ENCODE results near the gene EEIG1. TPM values are rescaled to one million over a fixed set of nuclear protein-coding genes. Genes with fewer than 3 reads are reported as not detected.

The EEIG1 gene
- total and polyA plus RNA-seq, 2 experiments from 2014 or later = 11.2 to 22.4 TPM

DNA sequence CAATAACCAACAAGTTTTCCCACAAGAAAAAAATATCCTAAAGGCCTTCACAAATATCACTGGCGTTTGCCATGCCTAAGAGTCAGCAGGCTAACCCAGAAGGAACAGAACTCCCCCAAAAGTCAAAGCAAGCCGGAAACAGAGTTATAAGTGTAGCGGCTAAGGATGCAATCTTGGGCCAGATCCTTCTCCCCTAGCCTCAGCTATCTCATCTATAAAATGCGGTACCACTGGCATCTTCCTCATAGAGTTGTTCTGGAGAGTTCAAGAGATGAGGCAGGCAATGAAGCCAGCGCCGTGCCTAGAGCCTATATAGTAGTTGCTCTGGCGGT, 43.8 kb downstream of the EEIG1 start (continued):
- TF ChIP-seq ZNF331 (CRISPR knock-in tag; IDR thresholded peaks at IDR 0.05; ENCODE audit: low read depth) (no peak), EZH2 (IDR thresholded peaks at IDR 0.05; ENCODE audit: low read depth, unreplicated experiment) (no peak), STAT1 (IDR thresholded peaks at IDR 0.05; ENCODE audit: unreplicated experiment) (no peak), ZNF114 (CRISPR knock-in tag; IDR thresholded peaks at IDR 0.05) (no peak)
- TF ChIP-seq, protein P1, sequence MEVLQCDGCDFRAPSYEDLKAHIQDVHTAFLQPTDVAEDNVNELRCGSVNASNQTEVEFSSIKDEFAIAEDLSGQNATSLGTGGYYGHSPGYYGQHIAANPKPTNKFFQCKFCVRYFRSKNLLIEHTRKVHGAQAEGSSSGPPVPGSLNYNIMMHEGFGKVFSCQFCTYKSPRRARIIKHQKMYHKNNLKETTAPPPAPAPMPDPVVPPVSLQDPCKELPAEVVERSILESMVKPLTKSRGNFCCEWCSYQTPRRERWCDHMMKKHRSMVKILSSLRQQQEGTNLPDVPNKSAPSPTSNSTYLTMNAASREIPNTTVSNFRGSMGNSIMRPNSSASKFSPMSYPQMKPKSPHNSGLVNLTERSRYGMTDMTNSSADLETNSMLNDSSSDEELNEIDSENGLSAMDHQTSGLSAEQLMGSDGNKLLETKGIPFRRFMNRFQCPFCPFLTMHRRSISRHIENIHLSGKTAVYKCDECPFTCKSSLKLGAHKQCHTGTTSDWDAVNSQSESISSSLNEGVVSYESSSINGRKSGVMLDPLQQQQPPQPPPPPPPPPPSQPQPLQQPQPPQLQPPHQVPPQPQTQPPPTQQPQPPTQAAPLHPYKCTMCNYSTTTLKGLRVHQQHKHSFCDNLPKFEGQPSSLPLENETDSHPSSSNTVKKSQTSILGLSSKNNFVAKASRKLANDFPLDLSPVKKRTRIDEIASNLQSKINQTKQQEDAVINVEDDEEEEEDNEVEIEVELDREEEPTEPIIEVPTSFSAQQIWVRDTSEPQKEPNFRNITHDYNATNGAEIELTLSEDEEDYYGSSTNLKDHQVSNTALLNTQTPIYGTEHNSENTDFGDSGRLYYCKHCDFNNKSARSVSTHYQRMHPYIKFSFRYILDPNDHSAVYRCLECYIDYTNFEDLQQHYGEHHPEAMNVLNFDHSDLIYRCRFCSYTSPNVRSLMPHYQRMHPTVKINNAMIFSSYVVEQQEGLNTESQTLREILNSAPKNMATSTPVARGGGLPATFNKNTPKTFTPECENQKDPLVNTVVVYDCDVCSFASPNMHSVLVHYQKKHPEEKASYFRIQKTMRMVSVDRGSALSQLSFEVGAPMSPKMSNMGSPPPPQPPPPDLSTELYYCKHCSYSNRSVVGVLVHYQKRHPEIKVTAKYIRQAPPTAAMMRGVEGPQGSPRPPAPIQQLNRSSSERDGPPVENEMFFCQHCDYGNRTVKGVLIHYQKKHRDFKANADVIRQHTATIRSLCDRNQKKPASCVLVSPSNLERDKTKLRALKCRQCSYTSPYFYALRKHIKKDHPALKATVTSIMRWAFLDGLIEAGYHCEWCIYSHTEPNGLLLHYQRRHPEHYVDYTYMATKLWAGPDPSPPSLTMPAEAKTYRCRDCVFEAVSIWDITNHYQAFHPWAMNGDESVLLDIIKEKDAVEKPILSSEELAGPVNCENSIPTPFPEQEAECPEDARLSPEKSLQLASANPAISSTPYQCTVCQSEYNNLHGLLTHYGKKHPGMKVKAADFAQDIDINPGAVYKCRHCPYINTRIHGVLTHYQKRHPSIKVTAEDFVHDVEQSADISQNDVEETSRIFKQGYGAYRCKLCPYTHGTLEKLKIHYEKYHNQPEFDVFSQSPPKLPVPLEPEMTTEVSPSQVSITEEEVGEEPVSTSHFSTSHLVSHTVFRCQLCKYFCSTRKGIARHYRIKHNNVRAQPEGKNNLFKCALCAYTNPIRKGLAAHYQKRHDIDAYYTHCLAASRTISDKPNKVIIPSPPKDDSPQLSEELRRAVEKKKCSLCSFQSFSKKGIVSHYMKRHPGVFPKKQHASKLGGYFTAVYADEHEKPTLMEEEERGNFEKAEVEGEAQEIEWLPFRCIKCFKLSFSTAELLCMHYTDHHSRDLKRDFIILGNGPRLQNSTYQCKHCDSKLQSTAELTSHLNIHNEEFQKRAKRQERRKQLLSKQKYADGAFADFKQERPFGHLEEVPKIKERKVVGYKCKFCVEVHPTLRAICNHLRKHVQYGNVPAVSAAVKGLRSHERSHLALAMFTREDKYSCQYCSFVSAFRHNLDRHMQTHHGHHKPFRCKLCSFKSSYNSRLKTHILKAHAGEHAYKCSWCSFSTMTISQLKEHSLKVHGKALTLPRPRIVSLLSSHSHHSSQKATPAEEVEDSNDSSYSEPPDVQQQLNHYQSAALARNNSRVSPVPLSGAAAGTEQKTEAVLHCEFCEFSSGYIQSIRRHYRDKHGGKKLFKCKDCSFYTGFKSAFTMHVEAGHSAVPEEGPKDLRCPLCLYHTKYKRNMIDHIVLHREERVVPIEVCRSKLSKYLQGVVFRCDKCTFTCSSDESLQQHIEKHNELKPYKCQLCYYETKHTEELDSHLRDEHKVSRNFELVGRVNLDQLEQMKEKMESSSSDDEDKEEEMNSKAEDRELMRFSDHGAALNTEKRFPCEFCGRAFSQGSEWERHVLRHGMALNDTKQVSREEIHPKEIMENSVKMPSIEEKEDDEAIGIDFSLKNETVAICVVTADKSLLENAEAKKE (CRISPR knock-in tag; IDR thresholded peaks at IDR 0.05) = no peak

DNA sequence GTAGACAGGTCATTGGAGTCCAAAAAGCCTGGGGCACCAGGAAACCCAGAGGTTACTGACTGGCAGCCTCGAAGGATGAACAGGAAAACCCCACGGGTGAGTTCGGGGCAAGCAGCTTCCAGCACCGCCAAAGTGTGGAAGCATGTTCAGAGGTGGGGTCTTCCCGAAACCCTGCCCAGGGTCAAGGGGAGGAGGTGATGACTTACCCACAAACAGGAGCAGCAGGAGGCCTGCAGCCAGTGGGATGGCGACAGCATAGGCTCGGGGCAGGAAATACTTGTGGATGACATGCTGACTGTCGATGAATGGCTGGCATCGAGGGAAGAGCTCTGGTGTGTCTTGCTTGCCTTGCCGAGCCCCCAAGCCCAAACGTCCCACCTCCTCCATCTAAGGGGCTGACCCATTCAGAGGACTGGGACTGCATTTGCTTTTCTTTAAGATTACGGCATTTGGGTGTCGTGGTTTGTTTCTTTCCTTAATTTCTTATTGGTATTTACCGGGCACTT, 44.4 kb downstream of the EEIG1 start:
- H3K4me1 ChIP-seq (ENCODE audit: insufficient read depth) = peaks cover 21% of the 10 kb centered on the region
- Mint-ChIP-seq H3K4me1 (peaks cover 31% of the 10 kb centered on the region), H3K4me3 (peak overlapping the region; percentile 89), H3K36me3 (ENCODE audit: low read depth) (peaks cover 7% of the 10 kb centered on the region; the same call in 1 of the 3 replicates), H3K9me3 (no peaks in the 10 kb centered on the region; the same call in 1 of the 3 replicates), H3K27ac (no peak overlapping the region), H3K27me3 (ENCODE audit: insufficient read depth, low read depth, poor library complexity) (peaks cover 29% of the 10 kb centered on the region)
- H4K20me1 ChIP-seq (replicated peaks; ENCODE audit: insufficient read depth) = peaks cover 8% of the 10 kb centered on the region
- H3K9me2 ChIP-seq (ENCODE audit: insufficient read depth) = no peaks in the 10 kb centered on the region
- H3K36me3 ChIP-seq (ENCODE audit: insufficient read depth) = no peaks in the 10 kb centered on the region
- DNase-seq (ENCODE audit: low spot score) = no peak
- no peaks in the 10 kb centered on the region for H3K27me3 ChIP-seq (ENCODE audit: insufficient read depth)
- peaks cover 13% of the 10 kb centered on the region for H3F3A ChIP-seq (replicated peaks; ENCODE audit: low read depth)
- H2AFZ ChIP-seq = no peak overlapping the region
- peak overlapping the region; percentile 77 for H3K4me3 ChIP-seq
- peak overlapping the region; percentile 92 for H3K4me2 ChIP-seq
- H3K27ac ChIP-seq (ENCODE audit: low read depth) = no peak overlapping the region
- no peak for ATAC-seq
- peaks cover 7% of the 10 kb centered on the region for H3K79me2 ChIP-seq (replicated peaks; ENCODE audit: insufficient read depth)
- TF ChIP-seq ZNF114 (CRISPR knock-in tag; IDR thresholded peaks at IDR 0.05) = no peak
- TF ChIP-seq, protein P2, sequence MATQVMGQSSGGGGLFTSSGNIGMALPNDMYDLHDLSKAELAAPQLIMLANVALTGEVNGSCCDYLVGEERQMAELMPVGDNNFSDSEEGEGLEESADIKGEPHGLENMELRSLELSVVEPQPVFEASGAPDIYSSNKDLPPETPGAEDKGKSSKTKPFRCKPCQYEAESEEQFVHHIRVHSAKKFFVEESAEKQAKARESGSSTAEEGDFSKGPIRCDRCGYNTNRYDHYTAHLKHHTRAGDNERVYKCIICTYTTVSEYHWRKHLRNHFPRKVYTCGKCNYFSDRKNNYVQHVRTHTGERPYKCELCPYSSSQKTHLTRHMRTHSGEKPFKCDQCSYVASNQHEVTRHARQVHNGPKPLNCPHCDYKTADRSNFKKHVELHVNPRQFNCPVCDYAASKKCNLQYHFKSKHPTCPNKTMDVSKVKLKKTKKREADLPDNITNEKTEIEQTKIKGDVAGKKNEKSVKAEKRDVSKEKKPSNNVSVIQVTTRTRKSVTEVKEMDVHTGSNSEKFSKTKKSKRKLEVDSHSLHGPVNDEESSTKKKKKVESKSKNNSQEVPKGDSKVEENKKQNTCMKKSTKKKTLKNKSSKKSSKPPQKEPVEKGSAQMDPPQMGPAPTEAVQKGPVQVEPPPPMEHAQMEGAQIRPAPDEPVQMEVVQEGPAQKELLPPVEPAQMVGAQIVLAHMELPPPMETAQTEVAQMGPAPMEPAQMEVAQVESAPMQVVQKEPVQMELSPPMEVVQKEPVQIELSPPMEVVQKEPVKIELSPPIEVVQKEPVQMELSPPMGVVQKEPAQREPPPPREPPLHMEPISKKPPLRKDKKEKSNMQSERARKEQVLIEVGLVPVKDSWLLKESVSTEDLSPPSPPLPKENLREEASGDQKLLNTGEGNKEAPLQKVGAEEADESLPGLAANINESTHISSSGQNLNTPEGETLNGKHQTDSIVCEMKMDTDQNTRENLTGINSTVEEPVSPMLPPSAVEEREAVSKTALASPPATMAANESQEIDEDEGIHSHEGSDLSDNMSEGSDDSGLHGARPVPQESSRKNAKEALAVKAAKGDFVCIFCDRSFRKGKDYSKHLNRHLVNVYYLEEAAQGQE (IDR thresholded peaks at IDR 0.05; ENCODE audit: unreplicated experiment) = no peak
- TF ChIP-seq, protein P1 (CRISPR knock-in tag; IDR thresholded peaks at IDR 0.05) = no peak
